ENCODE measurements around the gene CMIP.

CMIP gene

DNA sequence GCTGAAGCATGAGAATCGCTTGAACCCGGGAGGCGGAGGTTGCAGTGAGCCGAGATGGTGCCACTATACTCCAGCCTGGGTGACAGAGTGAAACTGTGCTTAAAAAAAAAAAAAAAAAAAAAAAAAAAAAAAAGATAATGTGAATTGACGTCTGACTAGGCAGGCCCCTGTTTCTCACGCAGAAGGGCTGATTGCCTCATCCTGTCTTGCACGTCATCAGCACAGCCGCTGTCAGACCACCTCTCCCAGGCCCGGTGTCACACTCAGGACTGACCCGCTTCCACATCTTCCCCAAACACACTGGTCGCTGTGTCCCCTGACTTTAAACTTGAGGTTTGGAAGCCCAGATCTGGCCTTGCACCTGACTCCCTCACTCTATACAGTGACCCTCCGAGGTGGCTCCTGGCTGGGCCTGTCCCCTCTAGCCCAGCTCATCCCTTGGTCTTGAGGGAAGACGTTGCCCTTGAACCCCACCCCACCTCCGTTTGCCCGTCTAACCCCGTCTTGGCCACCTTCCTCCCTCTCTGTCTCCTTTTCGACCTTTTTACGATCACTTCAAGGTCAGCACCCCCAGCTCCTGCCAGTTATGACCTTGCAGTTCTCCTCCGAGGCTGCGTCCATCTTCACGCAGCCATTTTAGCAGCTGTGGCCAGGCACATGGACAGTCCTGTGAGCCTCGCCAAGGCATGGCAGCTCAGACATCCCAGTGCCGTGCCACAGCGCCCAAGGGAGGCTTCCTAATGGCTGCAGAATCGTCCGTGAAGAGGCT lies 184.6 kb downstream of the CMIP start:
- peak overlapping the region; percentile 88 for H3K27ac Mint-ChIP-seq
- H3K36me3 Mint-ChIP-seq: no peaks in the 10 kb centered on the region
- peaks cover 52% of the 10 kb centered on the region for H3K4me1 Mint-ChIP-seq (ENCODE audit: low read depth)
- no peak overlapping the region for H3K4me3 Mint-ChIP-seq
- H3K9me3 Mint-ChIP-seq (ENCODE audit: low read depth): no peaks in the 10 kb centered on the region
- H3K27me3 Mint-ChIP-seq: no peaks in the 10 kb centered on the region

- Mint-ChIP-seq H3K4me1 (ENCODE audit: low read depth) (peaks cover 58% of the 10 kb centered on the region), H3K36me3 (no peaks in the 10 kb centered on the region), H3K27ac (peak overlapping the region; percentile 11), H3K27me3 (no peaks in the 10 kb centered on the region), H3K9me3 (ENCODE audit: low read depth) (no peaks in the 10 kb centered on the region), H3K4me3 (no peak overlapping the region)
These were observed 185.5 kb downstream of the CMIP start for GRCh38 chr16:81629896-81630634.

DNA sequence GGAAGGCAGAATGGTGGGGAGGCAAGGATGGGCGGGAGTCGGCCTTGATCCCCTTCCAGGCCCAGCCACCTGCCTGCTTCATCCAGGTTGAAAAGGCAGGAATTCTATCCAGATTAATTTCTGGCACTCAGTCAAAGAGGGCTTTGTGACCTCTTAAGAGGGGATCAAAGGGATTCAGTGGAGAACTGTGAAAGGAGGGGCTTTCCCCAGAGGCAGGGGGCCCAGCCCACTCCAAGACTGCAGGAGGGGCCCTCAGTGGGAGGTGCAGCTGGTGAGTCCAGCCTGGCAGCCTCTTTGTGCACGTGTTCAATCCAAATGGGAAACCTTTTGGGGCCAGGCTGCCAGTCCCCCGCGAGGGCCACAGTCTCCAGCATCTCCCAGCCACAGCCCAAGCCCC lies 186.0 kb downstream of the CMIP start:
- H3K36me3 Mint-ChIP-seq: no peaks in the 10 kb centered on the region
- H3K9me3 Mint-ChIP-seq (ENCODE audit: low read depth): no peaks in the 10 kb centered on the region
- peaks cover 56% of the 10 kb centered on the region for H3K4me1 Mint-ChIP-seq (ENCODE audit: low read depth)
- no peaks in the 10 kb centered on the region for H3K27me3 Mint-ChIP-seq
- no peak overlapping the region for H3K4me3 Mint-ChIP-seq
- peak overlapping the region; percentile 81 for H3K27ac Mint-ChIP-seq

GRCh38 chr16:81632392-81633146 lies 188.0 kb downstream of the CMIP start:
- peaks cover 2% of the 10 kb centered on the region for H3K36me3 Mint-ChIP-seq
- H3K27ac Mint-ChIP-seq: peak overlapping the region; percentile 94
- no peaks in the 10 kb centered on the region for H3K9me3 Mint-ChIP-seq (ENCODE audit: low read depth)
- peak overlapping the region; percentile 76 for H3K4me3 Mint-ChIP-seq
- H3K4me1 Mint-ChIP-seq (ENCODE audit: low read depth): peaks cover 65% of the 10 kb centered on the region
- no peaks in the 10 kb centered on the region for H3K27me3 Mint-ChIP-seq

DNA sequence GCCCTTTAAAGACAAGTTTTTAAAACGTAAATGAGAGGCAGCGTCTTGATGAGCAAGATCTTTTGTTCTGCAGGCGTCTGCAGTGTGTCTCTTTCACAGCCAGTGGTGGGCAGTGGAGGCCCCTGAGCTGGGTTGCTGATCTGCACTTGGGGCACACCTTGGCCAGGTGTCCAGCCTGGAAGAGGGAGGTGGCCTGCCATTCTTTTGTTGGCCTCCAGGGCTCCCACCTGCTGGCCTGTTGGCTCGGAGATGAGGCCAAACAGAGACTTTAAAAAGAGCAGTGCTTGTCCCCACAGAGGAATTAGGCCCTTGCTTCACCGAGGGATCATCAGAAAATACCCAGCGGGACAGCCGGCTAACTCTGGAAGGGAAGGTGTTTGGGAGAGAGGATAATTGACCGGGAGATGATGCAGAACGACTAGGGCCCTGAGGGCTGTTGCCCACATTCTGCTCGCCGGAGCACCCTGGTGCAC lies 188.6 kb downstream of the CMIP start:
- H3K27ac Mint-ChIP-seq: peak overlapping the region; percentile 94
- H3K36me3 Mint-ChIP-seq: peaks cover 2% of the 10 kb centered on the region
- peak overlapping the region; percentile 76 for H3K4me3 Mint-ChIP-seq
- H3K4me1 Mint-ChIP-seq (ENCODE audit: low read depth): peaks cover 66% of the 10 kb centered on the region
- H3K9me3 Mint-ChIP-seq (ENCODE audit: low read depth): no peaks in the 10 kb centered on the region
- no peaks in the 10 kb centered on the region for H3K27me3 Mint-ChIP-seq

- Mint-ChIP-seq H3K27me3 (no peaks in the 10 kb centered on the region), H3K9me3 (ENCODE audit: low read depth) (no peaks in the 10 kb centered on the region), H3K36me3 (peaks cover 2% of the 10 kb centered on the region), H3K27ac (peak overlapping the region; percentile 94), H3K4me3 (peak overlapping the region; percentile 64), H3K4me1 (ENCODE audit: low read depth) (peaks cover 66% of the 10 kb centered on the region)
These were observed 189.2 kb downstream of the CMIP start for GRCh38 chr16:81633680-81634379.

DNA sequence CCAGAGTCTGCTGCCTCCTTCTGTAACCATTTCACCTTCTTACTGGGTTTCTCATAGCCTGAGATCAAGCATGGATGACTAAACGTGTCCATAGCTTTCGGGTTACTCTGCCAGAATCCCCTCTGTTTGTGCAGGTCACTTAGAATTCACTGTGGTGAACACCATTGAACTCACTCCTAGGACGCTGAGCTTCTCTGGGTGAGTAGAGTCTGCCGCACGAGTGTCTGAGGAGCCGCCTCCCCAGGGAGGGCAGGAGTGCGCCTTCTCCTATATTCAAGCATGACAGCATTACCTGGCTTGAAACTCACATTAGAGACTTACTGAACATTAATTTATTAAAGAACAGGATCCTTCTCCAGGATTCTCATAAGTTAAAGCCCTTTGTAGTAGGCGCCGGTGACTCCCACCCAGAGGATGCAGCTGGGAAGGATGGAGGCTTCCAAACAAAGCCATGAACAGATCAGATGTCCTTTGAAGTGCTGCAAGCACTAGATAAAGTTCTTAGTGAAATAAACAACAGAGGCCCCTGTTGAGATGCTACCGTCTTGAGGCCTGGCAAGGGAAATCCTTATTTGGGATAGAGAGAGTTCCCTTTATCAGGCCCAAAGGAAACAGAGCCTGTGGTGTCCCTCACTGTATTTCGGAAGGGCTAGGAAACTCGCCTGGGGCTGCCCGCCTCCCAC lies 189.9 kb downstream of the CMIP start:
- peak overlapping the region; percentile 64 for H3K4me3 Mint-ChIP-seq
- no peaks in the 10 kb centered on the region for H3K27me3 Mint-ChIP-seq
- peaks cover 62% of the 10 kb centered on the region for H3K4me1 Mint-ChIP-seq (ENCODE audit: low read depth)
- no peaks in the 10 kb centered on the region for H3K9me3 Mint-ChIP-seq (ENCODE audit: low read depth)
- H3K27ac Mint-ChIP-seq: peak overlapping the region; percentile 94
- peaks cover 2% of the 10 kb centered on the region for H3K36me3 Mint-ChIP-seq

GRCh38 chr16:81635063-81635937 lies 190.7 kb downstream of the CMIP start:
- Mint-ChIP-seq H3K27ac (peak overlapping the region; percentile 34), H3K9me3 (ENCODE audit: low read depth) (no peaks in the 10 kb centered on the region), H3K4me1 (ENCODE audit: low read depth) (peaks cover 57% of the 10 kb centered on the region), H3K27me3 (no peaks in the 10 kb centered on the region), H3K36me3 (peaks cover 2% of the 10 kb centered on the region), H3K4me3 (no peak overlapping the region)

DNA sequence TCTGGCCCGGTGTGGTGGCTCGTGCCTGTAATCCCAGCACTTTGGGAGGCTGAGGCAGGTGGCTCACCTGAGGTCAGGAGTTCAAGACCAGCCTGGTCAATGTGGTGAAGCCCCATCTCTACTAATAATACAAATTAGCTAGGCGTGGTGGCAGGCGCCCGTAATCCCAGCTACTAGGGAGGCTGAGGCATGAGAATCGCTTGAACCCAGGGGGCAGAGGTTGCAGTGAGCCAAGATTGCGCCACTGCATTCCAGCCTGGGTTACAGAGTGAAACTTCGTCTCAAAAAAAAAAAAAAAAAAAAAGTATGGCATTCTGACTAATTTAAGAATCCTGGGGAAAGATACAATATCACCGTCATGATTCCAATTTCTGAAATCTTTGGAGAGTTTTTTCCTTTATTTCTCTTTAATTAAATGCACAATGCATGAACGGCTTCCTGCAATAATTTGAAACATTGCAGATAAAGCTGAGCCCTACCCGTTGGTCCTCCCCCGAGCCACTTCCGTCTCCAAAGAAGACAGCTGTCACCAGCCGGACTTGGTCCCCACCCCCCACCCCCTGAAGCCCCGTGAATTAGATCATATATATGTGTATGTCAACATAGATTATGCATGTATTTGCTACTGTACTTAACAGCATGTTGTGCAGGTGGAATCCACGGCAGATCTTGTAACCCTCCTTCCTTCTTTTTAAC lies 191.8 kb downstream of the CMIP start:
- Mint-ChIP-seq H3K9me3 (ENCODE audit: low read depth) (no peaks in the 10 kb centered on the region), H3K27me3 (no peaks in the 10 kb centered on the region), H3K4me3 (no peak overlapping the region), H3K27ac (no peak overlapping the region), H3K4me1 (ENCODE audit: low read depth) (peaks cover 45% of the 10 kb centered on the region), H3K36me3 (peaks cover 2% of the 10 kb centered on the region)

- H3K36me3 Mint-ChIP-seq: peaks cover 2% of the 10 kb centered on the region
These were observed 193.0 kb downstream of the CMIP start for GRCh38 chr16:81637336-81638235.

GRCh38 chr16:81638286-81638945 lies 193.8 kb downstream of the CMIP start:
- Mint-ChIP-seq H3K36me3 (peaks cover 2% of the 10 kb centered on the region), H3K27ac (no peak overlapping the region), H3K4me1 (ENCODE audit: low read depth) (peaks cover 32% of the 10 kb centered on the region), H3K9me3 (ENCODE audit: low read depth) (no peaks in the 10 kb centered on the region), H3K4me3 (no peak overlapping the region), H3K27me3 (no peaks in the 10 kb centered on the region)

More at GRCh38 chr16:81637336-81638235, 193.0 kb downstream of the CMIP start:
- Mint-ChIP-seq H3K4me1 (ENCODE audit: low read depth) (peaks cover 36% of the 10 kb centered on the region), H3K27ac (peak overlapping the region; percentile 50), H3K27me3 (no peaks in the 10 kb centered on the region), H3K4me3 (no peak overlapping the region), H3K9me3 (ENCODE audit: low read depth) (no peaks in the 10 kb centered on the region)

- Mint-ChIP-seq H3K27ac (no peak overlapping the region), H3K36me3 (peaks cover 2% of the 10 kb centered on the region), H3K4me1 (ENCODE audit: low read depth) (peaks cover 27% of the 10 kb centered on the region), H3K27me3 (no peaks in the 10 kb centered on the region), H3K4me3 (no peak overlapping the region), H3K9me3 (ENCODE audit: low read depth) (no peaks in the 10 kb centered on the region)
These were observed 194.7 kb downstream of the CMIP start for GRCh38 chr16:81639348-81639747.
